ENCODE measurements around the gene ROPN1L.

ROPN1L gene

GRCh38 chr5:10418654-10419345 lies 22.9 kb upstream of the ROPN1L start:
- H3K9me3 ChIP-seq (ENCODE audit: insufficient read depth, low read length, severe bottlenecking) = no peaks in the 10 kb centered on the region
- H3K27me3 ChIP-seq (ENCODE audit: insufficient read depth, low read length, poor library complexity) = no peaks in the 10 kb centered on the region
- TF ChIP-seq CTCF (IDR thresholded peaks at IDR 0.05; ENCODE audit: borderline replicate concordance, extremely low read depth, low read length, poor library complexity, severe bottlenecking) (no peak), EZH2 (IDR thresholded peaks at IDR 0.05; ENCODE audit: borderline replicate concordance, low read depth, low read length, severe bottlenecking) (no peak)
- no peaks in the 10 kb centered on the region for H4K20me1 ChIP-seq (ENCODE audit: insufficient read depth, low read length)
- no peak for DNase-seq
- no peak overlapping the region for H3K27ac ChIP-seq (ENCODE audit: low read length)
- no peak overlapping the region for H3K9ac ChIP-seq (ENCODE audit: low read depth, low read length)
- no peak overlapping the region for H2AFZ ChIP-seq (ENCODE audit: low read depth, low read length)
- H3K4me1 ChIP-seq (ENCODE audit: insufficient read depth, low read length) = no peaks in the 10 kb centered on the region
- no peak overlapping the region for H3K4me3 ChIP-seq (ENCODE audit: low read depth in 1 of 2, low read length in 2 of 2)
- ATAC-seq (ENCODE audit: insufficient read depth, low read depth) = no peak
- H3K36me3 ChIP-seq (ENCODE audit: insufficient read depth, low read length) = peaks cover 95% of the 10 kb centered on the region
- H3K79me2 ChIP-seq (ENCODE audit: insufficient read depth, low read length) = no peaks in the 10 kb centered on the region
- H3K4me2 ChIP-seq (ENCODE audit: insufficient read depth, low read length) = no peak overlapping the region

- Histone ChIP-seq H3K79me2 (ENCODE audit: insufficient read depth, low read length) (no peaks in the 10 kb centered on the region), H3K4me2 (ENCODE audit: insufficient read depth, low read length) (no peak overlapping the region), H3K27ac (ENCODE audit: low read length) (no peak overlapping the region), H4K20me1 (ENCODE audit: insufficient read depth, low read length) (no peaks in the 10 kb centered on the region), H3K4me1 (ENCODE audit: insufficient read depth, low read length) (no peaks in the 10 kb centered on the region), H3K9ac (ENCODE audit: low read depth, low read length) (no peak overlapping the region), H2AFZ (ENCODE audit: low read depth, low read length) (no peak overlapping the region), H3K9me3 (ENCODE audit: insufficient read depth, low read length, severe bottlenecking) (no peaks in the 10 kb centered on the region), H3K27me3 (ENCODE audit: insufficient read depth, low read length, poor library complexity) (no peaks in the 10 kb centered on the region), H3K4me3 (ENCODE audit: low read depth in 1 of 2, low read length in 2 of 2) (no peak overlapping the region), H3K36me3 (ENCODE audit: insufficient read depth, low read length) (peaks cover 96% of the 10 kb centered on the region)
- TF ChIP-seq CTCF (IDR thresholded peaks at IDR 0.05; ENCODE audit: borderline replicate concordance, extremely low read depth, low read length, poor library complexity, severe bottlenecking) = no peak
- no peak for TF ChIP-seq EZH2 (IDR thresholded peaks at IDR 0.05; ENCODE audit: borderline replicate concordance, low read depth, low read length, severe bottlenecking)
- ATAC-seq (ENCODE audit: insufficient read depth, low read depth) = no peak
- DNase-seq = no peak
These were observed 21.2 kb upstream of the ROPN1L start for GRCh38 chr5:10420468-10420867.

GRCh38 chr5:10420932-10421331 lies 20.7 kb upstream of the ROPN1L start:
- Histone ChIP-seq H3K36me3 (ENCODE audit: insufficient read depth, low read length) (peaks cover 95% of the 10 kb centered on the region), H3K27ac (ENCODE audit: low read length) (no peak overlapping the region)
- no peak for ATAC-seq (ENCODE audit: insufficient read depth, low read depth)

More at GRCh38 chr5:10420932-10421331, 20.7 kb upstream of the ROPN1L start:
- TF ChIP-seq EZH2 (IDR thresholded peaks at IDR 0.05; ENCODE audit: borderline replicate concordance, low read depth, low read length, severe bottlenecking) = no peak
- no peak for TF ChIP-seq CTCF (IDR thresholded peaks at IDR 0.05; ENCODE audit: borderline replicate concordance, extremely low read depth, low read length, poor library complexity, severe bottlenecking)
- Histone ChIP-seq H3K4me3 (ENCODE audit: low read depth in 1 of 2, low read length in 2 of 2) (no peak overlapping the region), H3K27me3 (ENCODE audit: insufficient read depth, low read length, poor library complexity) (no peaks in the 10 kb centered on the region), H3K4me1 (ENCODE audit: insufficient read depth, low read length) (no peaks in the 10 kb centered on the region), H3K9me3 (ENCODE audit: insufficient read depth, low read length, severe bottlenecking) (no peaks in the 10 kb centered on the region), H2AFZ (ENCODE audit: low read depth, low read length) (no peak overlapping the region), H3K9ac (ENCODE audit: low read depth, low read length) (no peak overlapping the region), H3K79me2 (ENCODE audit: insufficient read depth, low read length) (no peaks in the 10 kb centered on the region), H4K20me1 (ENCODE audit: insufficient read depth, low read length) (no peaks in the 10 kb centered on the region), H3K4me2 (ENCODE audit: insufficient read depth, low read length) (no peak overlapping the region)
- no peak for DNase-seq

Data from DND-41 (cell line).